ENCODE data around the gene TET3. TPM values are rescaled to one million over a fixed set of nuclear protein-coding genes. Genes with fewer than 3 reads are reported as not detected.

TET3 gene
- total and polyA plus RNA-seq, 2 of the 4 experiments (the other 2 are of a cell fraction), result 1.6 to 1.8 TPM

DNA sequence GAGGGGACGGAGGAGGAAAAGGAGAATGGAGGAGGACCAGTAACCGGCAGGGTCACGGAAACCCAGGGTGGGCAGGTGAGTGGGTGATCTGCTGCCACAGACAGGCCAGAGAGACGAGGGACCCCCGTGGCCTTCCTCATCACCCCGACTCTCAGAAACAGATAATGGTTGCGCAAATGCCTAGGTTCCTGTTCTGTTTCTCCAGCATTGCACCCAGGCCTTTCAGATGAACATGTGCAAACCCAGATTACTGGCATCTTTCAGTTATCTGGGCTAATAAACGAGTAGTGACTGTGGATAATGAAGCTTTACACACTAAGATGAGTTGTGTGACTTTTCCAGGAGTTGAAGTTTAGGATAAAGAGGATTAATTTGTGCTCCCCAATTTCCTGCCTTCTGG lies 46.5 kb downstream of the TET3 start:
- no peak overlapping the region for H2AK9ac ChIP-seq (replicated peaks; ENCODE audit: low read depth, low read length, poor library complexity)
- no peak overlapping the region for H3K23ac ChIP-seq (ENCODE audit: low read depth, low read length)
- H4K5ac ChIP-seq (ENCODE audit: low read depth, low read length), result no peak overlapping the region
- no peak overlapping the region for H3K4me3 ChIP-seq (ENCODE audit: insufficient read depth, low read depth, low read length)
- TF ChIP-seq, protein P1, sequence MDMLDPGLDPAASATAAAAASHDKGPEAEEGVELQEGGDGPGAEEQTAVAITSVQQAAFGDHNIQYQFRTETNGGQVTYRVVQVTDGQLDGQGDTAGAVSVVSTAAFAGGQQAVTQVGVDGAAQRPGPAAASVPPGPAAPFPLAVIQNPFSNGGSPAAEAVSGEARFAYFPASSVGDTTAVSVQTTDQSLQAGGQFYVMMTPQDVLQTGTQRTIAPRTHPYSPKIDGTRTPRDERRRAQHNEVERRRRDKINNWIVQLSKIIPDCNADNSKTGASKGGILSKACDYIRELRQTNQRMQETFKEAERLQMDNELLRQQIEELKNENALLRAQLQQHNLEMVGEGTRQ (IDR thresholded peaks at IDR 0.05; ENCODE audit: low read depth, low read length), result no peak
- no peak for TF ChIP-seq MXI1 (IDR thresholded peaks at IDR 0.05; ENCODE audit: borderline replicate concordance, low read depth, low read length)
- no peak for TF ChIP-seq POLR2A (IDR thresholded peaks at IDR 0.05; ENCODE audit: low read depth, low read length)
- TF ChIP-seq, protein P2, sequence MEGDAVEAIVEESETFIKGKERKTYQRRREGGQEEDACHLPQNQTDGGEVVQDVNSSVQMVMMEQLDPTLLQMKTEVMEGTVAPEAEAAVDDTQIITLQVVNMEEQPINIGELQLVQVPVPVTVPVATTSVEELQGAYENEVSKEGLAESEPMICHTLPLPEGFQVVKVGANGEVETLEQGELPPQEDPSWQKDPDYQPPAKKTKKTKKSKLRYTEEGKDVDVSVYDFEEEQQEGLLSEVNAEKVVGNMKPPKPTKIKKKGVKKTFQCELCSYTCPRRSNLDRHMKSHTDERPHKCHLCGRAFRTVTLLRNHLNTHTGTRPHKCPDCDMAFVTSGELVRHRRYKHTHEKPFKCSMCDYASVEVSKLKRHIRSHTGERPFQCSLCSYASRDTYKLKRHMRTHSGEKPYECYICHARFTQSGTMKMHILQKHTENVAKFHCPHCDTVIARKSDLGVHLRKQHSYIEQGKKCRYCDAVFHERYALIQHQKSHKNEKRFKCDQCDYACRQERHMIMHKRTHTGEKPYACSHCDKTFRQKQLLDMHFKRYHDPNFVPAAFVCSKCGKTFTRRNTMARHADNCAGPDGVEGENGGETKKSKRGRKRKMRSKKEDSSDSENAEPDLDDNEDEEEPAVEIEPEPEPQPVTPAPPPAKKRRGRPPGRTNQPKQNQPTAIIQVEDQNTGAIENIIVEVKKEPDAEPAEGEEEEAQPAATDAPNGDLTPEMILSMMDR (conservative IDR thresholded peaks at IDR 0.05; ENCODE audit: low read depth, low read length), result no peak
- no peak for TF ChIP-seq RCOR1 (IDR thresholded peaks at IDR 0.05; ENCODE audit: insufficient replicate concordance, low read length)
- TF ChIP-seq CEBPB (IDR thresholded peaks at IDR 0.05; ENCODE audit: low read depth, low read length), result no peak
- TF ChIP-seq RAD21 (IDR thresholded peaks at IDR 0.05; ENCODE audit: low read length), result no peak
- TF ChIP-seq BHLHE40 (IDR thresholded peaks at IDR 0.05; ENCODE audit: low read depth, low read length), result no peak
- TF ChIP-seq MAZ (IDR thresholded peaks at IDR 0.05; ENCODE audit: borderline replicate concordance, low read depth, low read length), result no peak
- no peak for TF ChIP-seq NFE2L2 (IDR thresholded peaks at IDR 0.05; ENCODE audit: low read depth, low read length)
- no peak for TF ChIP-seq MAFK (IDR thresholded peaks at IDR 0.05; ENCODE audit: low read depth, low read length)
- H2AFZ ChIP-seq (replicated peaks; ENCODE audit: low read length, poor library complexity), result no peak overlapping the region
- H3K4me1 ChIP-seq (ENCODE audit: control insufficient read depth, insufficient read depth, low read length), result peaks cover 5% of the 10 kb centered on the region
- H2BK5ac ChIP-seq (ENCODE audit: low read depth, low read length, poor library complexity, severe bottlenecking), result no peak overlapping the region
- H2BK120ac ChIP-seq (ENCODE audit: low read depth, low read length), result no peak overlapping the region
- H3K56ac ChIP-seq (ENCODE audit: extremely low read depth, insufficient read depth, low read length), result no peak overlapping the region
- no peak overlapping the region for H3K4ac ChIP-seq (ENCODE audit: low read depth, low read length)
- H3K9me3 ChIP-seq (ENCODE audit: control insufficient read depth, insufficient read depth, low read length), result no peaks in the 10 kb centered on the region
- no peak overlapping the region for H4K91ac ChIP-seq (ENCODE audit: insufficient read depth, low read depth, low read length)
- H4K20me1 ChIP-seq (ENCODE audit: insufficient read depth, low read length), result peaks cover 33% of the 10 kb centered on the region
- CTCF ChIA-PET, result no interaction called here
- H3K79me1 ChIP-seq (ENCODE audit: low read depth in 1 of 2, low read length in 2 of 2), result peaks cover 40 to 46% of the 10 kb centered on the region in 2 experiments
- 100% methylated on average over 1 of the region's 8 CpGs; no CpG with 5 or more reads in 1 of the 2 experiments for WGBS, 2 experiments (ENCODE audit: extremely low coverage in 2 of 2, insufficient read length in 1 of 2)
- H2AK5ac ChIP-seq (ENCODE audit: low read depth, low read length), result no peak overlapping the region
- POLR2A ChIA-PET (ENCODE audit: unreplicated experiment), result no interaction called here
- no peak overlapping the region for H3K9ac ChIP-seq (ENCODE audit: low read depth, low read length)
- BruUV-seq (replicated peaks), result no TSS peak
- H3K36me3 ChIP-seq (ENCODE audit: control insufficient read depth, insufficient read depth, low read length), result no peaks in the 10 kb centered on the region; the same call in 1 of the 2 replicates
- ATAC-seq (ENCODE audit: low read depth) (no peak), DNase-seq (no peak)
- no peak overlapping the region for H3K4me2 ChIP-seq (ENCODE audit: low read depth, low read length)
- no peak overlapping the region for H3K27ac ChIP-seq (ENCODE audit: insufficient read depth, low read length)
- intact Hi-C loops (cut with micrococcal nuclease) (no loop called here), in situ Hi-C loops (cut with MboI; ENCODE audit: low sequenced_read_pairs) (no loop called here), dilution Hi-C loops (cut with HindIII; ENCODE audit: low sequenced_read_pairs, unreplicated experiment) (no loop called here)
- no peak overlapping the region for H3K18ac ChIP-seq (ENCODE audit: low read depth, low read length)
- no peak overlapping the region for H2BK20ac ChIP-seq (ENCODE audit: low read depth, low read length)
- H4K8ac ChIP-seq (ENCODE audit: low read depth in 2 of 2, low read length in 2 of 2), result no peak overlapping the region
- H3K14ac ChIP-seq (replicated peaks; ENCODE audit: low read depth, low read length), result no peak overlapping the region
- H2BK15ac ChIP-seq (ENCODE audit: low read depth, low read length), result no peak overlapping the region
- no peaks in the 10 kb centered on the region for H3K27me3 ChIP-seq (ENCODE audit: control insufficient read depth, insufficient read depth, low read length)
- peaks cover 2% of the 10 kb centered on the region; the same call in 1 of the 2 replicates for H3K9me1 ChIP-seq (ENCODE audit: insufficient read depth, low read length)
